ENCODE results near the gene LGALS3BP. TPM values are rescaled to one million over a fixed set of nuclear protein-coding genes. Genes with fewer than 3 reads are reported as not detected.
A peak's percentile ranks its signal among the peaks of the same experiment; 100 is the strongest.

Gene LGALS3BP
- total RNA-seq, 1 donor from 2014 or later: 338 TPM

DNA sequence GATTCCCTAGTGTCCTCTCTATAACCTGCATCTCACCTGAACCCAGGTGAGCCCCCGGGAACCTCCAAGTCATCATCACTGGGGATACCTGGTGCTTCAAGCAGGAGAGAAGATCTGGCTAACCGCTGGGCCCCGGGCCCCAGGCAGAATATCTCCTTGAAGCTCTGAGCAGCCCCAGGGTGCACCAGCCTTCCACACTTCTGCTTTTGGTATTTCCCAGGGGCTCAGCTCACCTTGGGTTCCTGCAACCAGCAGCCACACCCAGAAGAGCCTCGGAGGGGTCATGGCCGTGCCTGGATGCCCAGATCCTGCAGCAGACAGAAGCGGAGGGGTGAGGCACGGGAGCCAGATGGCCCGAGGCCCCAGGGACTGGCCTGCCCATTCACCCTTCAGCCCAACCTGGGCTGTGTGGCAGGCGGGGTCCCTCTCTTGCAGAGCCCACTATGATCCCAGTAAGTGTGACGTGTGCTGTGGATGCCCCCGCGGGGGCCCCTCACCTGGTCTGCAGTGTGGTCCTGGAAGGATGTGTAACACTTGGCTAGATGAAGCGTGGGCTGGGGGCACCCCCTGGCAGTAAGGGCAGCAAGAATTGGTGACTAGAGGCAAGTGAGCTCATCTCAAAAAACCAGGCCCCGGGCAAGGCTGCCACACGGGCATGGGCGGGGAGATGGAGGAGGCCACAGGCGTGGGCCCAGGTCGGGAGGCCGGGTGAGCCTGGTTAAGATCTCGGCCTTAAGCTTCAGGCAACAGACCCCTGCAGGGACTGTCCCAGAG lies 2.6 kb downstream of the LGALS3BP start:
- TF ChIP-seq, protein P1, sequence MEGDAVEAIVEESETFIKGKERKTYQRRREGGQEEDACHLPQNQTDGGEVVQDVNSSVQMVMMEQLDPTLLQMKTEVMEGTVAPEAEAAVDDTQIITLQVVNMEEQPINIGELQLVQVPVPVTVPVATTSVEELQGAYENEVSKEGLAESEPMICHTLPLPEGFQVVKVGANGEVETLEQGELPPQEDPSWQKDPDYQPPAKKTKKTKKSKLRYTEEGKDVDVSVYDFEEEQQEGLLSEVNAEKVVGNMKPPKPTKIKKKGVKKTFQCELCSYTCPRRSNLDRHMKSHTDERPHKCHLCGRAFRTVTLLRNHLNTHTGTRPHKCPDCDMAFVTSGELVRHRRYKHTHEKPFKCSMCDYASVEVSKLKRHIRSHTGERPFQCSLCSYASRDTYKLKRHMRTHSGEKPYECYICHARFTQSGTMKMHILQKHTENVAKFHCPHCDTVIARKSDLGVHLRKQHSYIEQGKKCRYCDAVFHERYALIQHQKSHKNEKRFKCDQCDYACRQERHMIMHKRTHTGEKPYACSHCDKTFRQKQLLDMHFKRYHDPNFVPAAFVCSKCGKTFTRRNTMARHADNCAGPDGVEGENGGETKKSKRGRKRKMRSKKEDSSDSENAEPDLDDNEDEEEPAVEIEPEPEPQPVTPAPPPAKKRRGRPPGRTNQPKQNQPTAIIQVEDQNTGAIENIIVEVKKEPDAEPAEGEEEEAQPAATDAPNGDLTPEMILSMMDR (conservative IDR thresholded peaks at IDR 0.05; ENCODE audit: low read depth, low read length): no peak
- no peak for DNase-seq (ENCODE audit: low read depth)
- peak overlapping the region; percentile 64 for H3K4me3 ChIP-seq (ENCODE audit: low read depth, low read length)

DNA sequence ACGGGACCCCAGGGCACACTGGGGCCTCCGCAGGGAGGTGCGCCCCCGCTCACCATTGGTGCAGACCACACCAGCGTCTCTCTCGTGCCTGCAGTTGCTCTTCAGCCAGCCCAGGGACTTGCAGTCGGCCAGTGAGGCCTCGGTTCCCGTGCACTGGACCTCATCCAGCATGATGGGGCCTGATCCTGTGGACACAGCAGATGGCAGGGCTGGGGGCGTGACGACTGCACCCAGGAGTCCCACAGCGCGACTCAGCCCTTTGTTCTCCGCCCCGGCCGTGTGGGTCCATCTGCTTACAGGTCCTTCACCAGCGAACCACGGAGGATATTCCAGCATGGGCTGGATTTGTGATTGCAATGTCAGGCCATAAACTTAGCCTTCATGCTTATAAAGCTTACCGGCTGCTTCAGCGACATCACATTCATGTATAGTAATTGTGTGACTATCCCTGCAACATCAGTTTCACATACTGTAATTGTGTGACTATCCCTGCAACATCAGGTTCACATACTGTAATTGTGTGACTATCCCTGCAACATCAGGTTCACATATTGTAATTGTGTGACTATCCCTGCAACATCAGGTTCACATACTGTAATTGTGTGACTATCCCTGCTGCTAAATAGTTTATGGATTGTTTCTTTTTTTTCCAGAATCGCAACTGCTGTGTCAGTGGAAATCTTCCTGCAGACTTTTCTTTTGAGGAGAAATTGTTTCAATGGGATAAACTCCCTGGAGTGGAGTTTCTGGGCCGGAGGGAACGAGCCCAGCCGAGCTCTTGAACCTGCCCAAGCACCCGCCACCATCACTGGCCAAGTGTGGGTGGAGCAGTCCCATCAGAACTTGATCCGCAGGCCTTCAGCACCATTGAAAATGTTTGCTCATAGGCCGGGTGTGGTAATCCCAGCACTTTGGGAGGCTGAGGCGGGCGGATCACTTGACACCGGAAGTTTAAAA lies 4.8 kb downstream of the LGALS3BP start:
- DNase-seq (ENCODE audit: low read depth): no peak
- TF ChIP-seq, protein P1 (conservative IDR thresholded peaks at IDR 0.05; ENCODE audit: low read depth, low read length): no peak
- H3K4me3 ChIP-seq (ENCODE audit: low read depth, low read length): no peak overlapping the region

DNA sequence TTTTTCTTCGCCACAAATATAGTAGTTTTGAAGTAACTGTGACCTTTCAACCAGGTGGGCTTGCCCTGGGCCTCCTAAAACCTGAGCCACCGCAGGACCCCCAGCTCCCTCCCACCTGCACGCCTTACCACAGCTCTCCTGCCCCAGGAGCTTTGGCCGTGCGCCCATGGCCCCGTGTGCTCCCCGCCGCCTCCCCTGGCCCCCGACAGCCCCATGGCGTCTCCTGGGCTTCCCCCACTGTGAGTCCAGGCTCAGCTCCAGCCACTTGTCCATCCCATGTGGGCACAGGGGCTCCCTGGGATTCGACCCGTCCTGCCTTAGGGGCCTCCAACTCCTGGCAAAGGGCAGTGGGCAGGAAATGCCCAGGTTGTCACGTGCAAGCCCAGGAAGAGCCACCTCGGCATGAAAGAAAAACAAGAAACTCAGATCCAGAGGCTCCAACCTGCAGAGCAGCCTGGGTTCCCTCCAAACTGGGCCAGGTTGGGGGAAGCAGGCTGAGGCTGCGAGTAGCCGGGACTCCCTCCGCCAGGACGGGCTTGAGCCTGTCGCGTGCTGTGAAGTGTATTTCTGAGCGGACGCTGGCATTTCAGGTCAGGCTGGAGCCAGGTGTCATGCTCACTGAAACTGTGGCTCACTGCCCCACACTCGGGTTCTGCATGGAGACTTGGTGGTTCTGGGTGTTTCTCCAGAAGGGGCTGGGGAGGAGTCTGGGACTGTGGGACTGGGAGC lies 5.8 kb downstream of the LGALS3BP start:
- DNase-seq (ENCODE audit: low read depth): no peak
- no peak overlapping the region for H3K4me3 ChIP-seq (ENCODE audit: low read depth, low read length)
- TF ChIP-seq, protein P1 (conservative IDR thresholded peaks at IDR 0.05; ENCODE audit: low read depth, low read length): no peak

DNA sequence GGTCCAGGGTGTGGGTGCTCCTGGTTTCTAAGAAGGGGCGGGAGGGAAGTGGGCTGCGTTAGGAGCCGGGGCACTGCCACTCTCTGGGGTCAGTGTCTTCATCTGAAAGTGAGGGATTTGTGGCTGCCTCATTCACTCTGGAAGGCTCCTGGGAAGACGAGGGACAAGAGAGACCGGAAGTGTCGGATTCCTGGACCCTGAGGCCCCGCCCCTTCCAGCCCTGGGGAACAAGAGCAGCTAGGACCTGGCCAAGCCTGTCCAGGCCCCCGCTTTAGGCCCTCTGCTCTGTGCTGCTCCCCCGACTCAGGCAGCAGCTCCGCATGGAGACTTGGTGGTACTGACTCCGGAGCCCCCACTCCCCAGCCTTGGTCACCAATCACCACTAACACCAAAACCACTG lies 6.5 kb downstream of the LGALS3BP start:
- no peak for DNase-seq (ENCODE audit: low read depth)
- H3K4me3 ChIP-seq (ENCODE audit: low read depth, low read length): no peak overlapping the region
- TF ChIP-seq, protein P1 (conservative IDR thresholded peaks at IDR 0.05; ENCODE audit: low read depth, low read length): no peak

DNA sequence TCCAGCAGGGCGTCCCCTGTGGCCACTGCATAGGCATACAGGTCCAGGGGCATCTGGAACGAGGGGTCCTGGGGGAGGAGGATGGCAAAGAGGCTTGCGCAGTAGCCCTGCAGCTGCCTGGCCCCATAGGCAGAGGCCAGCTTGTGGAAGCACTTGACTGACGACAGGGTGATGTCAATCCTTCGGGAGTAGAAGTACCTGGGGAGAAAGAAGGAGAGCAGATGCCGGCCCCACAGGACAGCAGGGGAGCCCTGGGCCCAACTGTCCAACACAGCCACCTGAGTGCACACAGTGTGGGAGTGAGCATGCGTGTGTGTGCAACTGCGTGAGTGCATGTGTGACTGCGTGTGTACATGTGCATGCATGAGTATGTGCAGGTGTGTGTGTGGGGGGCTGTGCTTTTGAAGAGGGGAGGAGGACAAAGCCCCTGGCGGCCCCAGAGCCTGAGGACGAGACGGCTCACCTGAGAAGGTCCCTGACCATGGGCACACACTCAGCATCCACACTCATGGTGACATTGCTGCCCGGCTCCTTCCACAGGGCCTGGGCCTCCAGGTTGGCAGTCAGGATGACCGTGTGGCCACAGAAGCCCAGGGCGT lies 7.1 kb downstream of the LGALS3BP start:
- no peak overlapping the region for H3K4me3 ChIP-seq (ENCODE audit: low read depth, low read length)
- TF ChIP-seq, protein P1 (conservative IDR thresholded peaks at IDR 0.05; ENCODE audit: low read depth, low read length): no peak
- DNase-seq (ENCODE audit: low read depth): no peak

DNA sequence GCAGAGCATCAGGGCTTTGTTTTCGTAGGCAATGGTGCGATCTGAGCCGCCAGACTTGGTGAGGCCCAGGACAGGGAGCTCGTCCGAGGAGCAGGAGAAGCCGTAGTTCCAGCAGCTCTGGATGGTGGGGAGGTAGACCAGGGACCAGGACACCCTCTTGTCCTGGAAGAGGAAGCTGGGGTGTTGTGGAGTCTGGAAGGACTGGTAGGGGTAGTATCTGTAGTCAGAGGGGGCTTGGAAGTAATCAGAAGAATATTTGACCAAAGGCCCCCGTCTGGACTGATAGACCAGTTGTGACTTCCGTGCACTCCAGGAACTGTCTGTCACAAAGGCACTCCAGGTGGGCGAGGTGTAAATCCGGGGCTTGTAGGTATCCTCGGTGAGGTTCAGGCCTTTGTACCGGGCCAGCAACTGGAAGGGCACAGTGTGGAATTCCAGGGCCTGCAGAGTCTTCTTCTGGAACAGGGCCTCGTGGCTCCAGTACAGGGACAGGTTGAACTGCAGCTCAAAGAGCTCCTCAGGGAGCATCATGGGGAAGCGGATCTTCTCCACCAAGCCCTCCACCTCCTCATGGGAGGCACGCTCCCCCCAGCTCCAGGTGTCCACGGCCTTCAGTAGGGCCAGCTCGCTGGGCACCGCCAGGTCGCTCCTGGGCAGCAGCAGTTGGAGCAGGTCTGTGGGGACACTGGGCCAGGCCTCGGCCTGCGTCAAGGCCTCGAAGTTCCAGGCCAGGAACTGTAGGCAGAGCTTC lies 7.8 kb downstream of the LGALS3BP start:
- TF ChIP-seq, protein P1 (conservative IDR thresholded peaks at IDR 0.05; ENCODE audit: low read depth, low read length): no peak
- DNase-seq (ENCODE audit: low read depth): no peak
- H3K4me3 ChIP-seq (ENCODE audit: low read depth, low read length): no peak overlapping the region
